ENCODE data around the gene ADAMTSL3. TPM values are rescaled to one million over a fixed set of nuclear protein-coding genes. Genes with fewer than 3 reads are reported as not detected.

ADAMTSL3 gene
- total RNA-seq, 1 donor from 2014 or later, result 0.17 TPM

DNA sequence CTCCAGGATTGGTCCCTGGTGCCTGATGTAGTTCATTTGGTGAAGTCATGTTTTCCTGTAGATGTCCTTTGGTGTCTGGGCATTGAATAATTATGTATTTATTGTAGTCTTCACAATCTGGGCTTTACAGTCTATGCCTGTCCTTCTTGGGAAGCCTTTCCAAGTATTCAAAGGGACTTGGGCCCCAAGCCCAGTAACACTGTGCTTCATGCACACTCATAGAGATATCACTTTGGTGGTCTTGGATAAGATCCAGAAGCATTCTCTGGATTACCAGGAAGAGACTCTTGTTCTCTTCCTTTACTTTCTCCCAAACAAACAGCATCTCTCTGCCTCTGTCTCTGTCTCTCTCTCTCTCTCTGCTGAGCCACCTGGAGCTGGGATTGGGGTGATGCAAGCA lies 300.6 kb downstream of the ADAMTSL3 start:
- TF ChIP-seq CTCF (IDR thresholded peaks at IDR 0.05), result no peak
- H3K27me3 Mint-ChIP-seq (ENCODE audit: low read depth), result peaks cover 2% of the 10 kb centered on the region
- no peak for DNase-seq (ENCODE audit: low spot score)
- no peak overlapping the region for H3K27ac Mint-ChIP-seq (ENCODE audit: unreplicated experiment)
- no peaks in the 10 kb centered on the region for H3K4me1 Mint-ChIP-seq (ENCODE audit: low read depth)
- H3K36me3 Mint-ChIP-seq (ENCODE audit: low read depth), result no peaks in the 10 kb centered on the region
- H3K9me3 Mint-ChIP-seq (ENCODE audit: low read depth), result peaks cover 21% of the 10 kb centered on the region
- H3K4me3 Mint-ChIP-seq (ENCODE audit: unreplicated experiment), result no peak overlapping the region

DNA sequence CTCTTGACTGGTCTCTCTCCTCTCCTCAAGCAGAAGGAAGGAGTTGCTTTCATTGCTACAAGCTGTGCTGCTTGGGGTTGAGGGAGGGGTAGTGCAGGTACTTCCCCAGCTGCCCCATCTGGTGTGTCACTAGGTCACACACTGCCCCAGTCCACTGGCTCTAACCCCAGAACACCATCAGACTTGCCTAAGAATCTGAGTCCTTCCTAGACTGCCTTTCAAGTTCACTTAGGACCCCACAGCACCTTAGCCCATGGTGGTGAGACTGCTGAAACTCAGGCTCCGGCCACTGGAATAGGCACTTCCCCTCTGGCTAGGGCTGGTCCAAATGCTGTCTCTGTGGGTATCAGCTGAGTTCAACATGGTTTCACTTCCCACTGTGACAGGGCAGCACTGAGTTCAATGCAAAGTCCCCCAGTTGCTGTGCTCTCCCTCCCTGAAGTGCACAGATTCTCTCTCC lies 301.9 kb downstream of the ADAMTSL3 start:
- Mint-ChIP-seq H3K9me3 (ENCODE audit: low read depth) (peaks cover 18% of the 10 kb centered on the region), H3K27ac (ENCODE audit: unreplicated experiment) (no peak overlapping the region), H3K36me3 (ENCODE audit: low read depth) (no peaks in the 10 kb centered on the region), H3K4me1 (ENCODE audit: low read depth) (no peaks in the 10 kb centered on the region), H3K27me3 (ENCODE audit: low read depth) (peaks cover 2% of the 10 kb centered on the region), H3K4me3 (ENCODE audit: unreplicated experiment) (no peak overlapping the region)
- DNase-seq (ENCODE audit: low spot score), result no peak
- no peak for TF ChIP-seq CTCF (IDR thresholded peaks at IDR 0.05)

GRCh38 chr15:83956887-83957286 lies 303.0 kb downstream of the ADAMTSL3 start:
- H3K27ac Mint-ChIP-seq (ENCODE audit: unreplicated experiment), result no peak overlapping the region
- DNase-seq (ENCODE audit: low spot score), result no peak
- no peaks in the 10 kb centered on the region for H3K4me1 Mint-ChIP-seq (ENCODE audit: low read depth)
- peaks cover 14% of the 10 kb centered on the region for H3K9me3 Mint-ChIP-seq (ENCODE audit: low read depth)
- H3K27me3 Mint-ChIP-seq (ENCODE audit: low read depth), result peaks cover 2% of the 10 kb centered on the region
- no peaks in the 10 kb centered on the region for H3K36me3 Mint-ChIP-seq (ENCODE audit: low read depth)
- TF ChIP-seq CTCF (IDR thresholded peaks at IDR 0.05), result no peak
- no peak overlapping the region for H3K4me3 Mint-ChIP-seq (ENCODE audit: unreplicated experiment)

DNA sequence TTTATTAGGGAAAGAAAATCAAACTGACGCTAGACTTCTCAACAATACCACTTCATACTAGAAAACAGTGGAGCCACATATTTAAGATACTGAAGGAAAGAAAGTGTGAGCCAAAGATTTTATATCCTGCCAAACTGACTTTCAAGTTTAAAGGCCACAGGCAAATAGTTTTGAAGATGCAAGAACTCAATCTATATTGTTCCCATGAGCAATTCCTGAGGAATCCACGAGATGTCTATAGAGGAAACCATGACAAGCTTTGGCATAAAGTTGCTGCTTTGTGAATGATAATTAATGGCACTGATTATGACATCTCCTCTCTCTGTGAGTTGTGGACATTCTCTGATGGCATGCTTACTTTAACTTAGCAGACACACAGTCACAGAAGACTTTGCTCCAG lies 305.6 kb downstream of the ADAMTSL3 start:
- no peaks in the 10 kb centered on the region for H3K4me1 Mint-ChIP-seq (ENCODE audit: low read depth)
- peaks cover 7% of the 10 kb centered on the region for H3K9me3 Mint-ChIP-seq (ENCODE audit: low read depth)
- peaks cover 2% of the 10 kb centered on the region for H3K27me3 Mint-ChIP-seq (ENCODE audit: low read depth)
- no peak overlapping the region for H3K27ac Mint-ChIP-seq (ENCODE audit: unreplicated experiment)
- no peak overlapping the region for H3K4me3 Mint-ChIP-seq (ENCODE audit: unreplicated experiment)
- no peaks in the 10 kb centered on the region for H3K36me3 Mint-ChIP-seq (ENCODE audit: low read depth)
- no peak for TF ChIP-seq CTCF (IDR thresholded peaks at IDR 0.05)
- DNase-seq (ENCODE audit: low spot score), result no peak

- Mint-ChIP-seq H3K27me3 (ENCODE audit: low read depth) (peaks cover 2% of the 10 kb centered on the region), H3K27ac (ENCODE audit: unreplicated experiment) (no peak overlapping the region)
Observed at GRCh38 chr15:83960192-83960829, 306.4 kb downstream of the ADAMTSL3 start.

More at GRCh38 chr15:83960192-83960829, 306.4 kb downstream of the ADAMTSL3 start:
- Mint-ChIP-seq H3K4me3 (ENCODE audit: unreplicated experiment) (no peak overlapping the region), H3K36me3 (ENCODE audit: low read depth) (no peaks in the 10 kb centered on the region), H3K9me3 (ENCODE audit: low read depth) (peaks cover 14% of the 10 kb centered on the region), H3K4me1 (ENCODE audit: low read depth) (no peaks in the 10 kb centered on the region)
- no peak for TF ChIP-seq CTCF (IDR thresholded peaks at IDR 0.05)
- DNase-seq (ENCODE audit: low spot score), result no peak
